Activated CD4-positive, alpha-beta T cell treated with anti-CD3 and anti-CD28 coated beads for 1 hour (primary cell): ENCODE measurements around the gene ELMO2.

Experiments
- DNase-seq: peaks from one replicate; pipeline ENCODE4 v3.0.0-alpha.2; 2020

ELMO2 gene

GRCh38 chr20:46349742-46350056, 56.7 kb downstream of the ELMO2 start:
- no peak for DNase-seq

GRCh38 chr20:46349035-46349741, 57.2 kb downstream of the ELMO2 start:
- peak; percentile 21 for DNase-seq

- no peak for DNase-seq
Observed at GRCh38 chr20:46347841-46348803, 58.3 kb downstream of the ELMO2 start.

- DNase-seq: no peak
Observed at GRCh38 chr20:46346770-46347169, 59.6 kb downstream of the ELMO2 start.

GRCh38 chr20:46344488-46345162, 61.8 kb downstream of the ELMO2 start:
- DNase-seq: no peak

- DNase-seq: no peak
Observed at GRCh38 chr20:46343975-46344357, 62.4 kb downstream of the ELMO2 start.

- no peak for DNase-seq
Observed at GRCh38 chr20:46343348-46343974, 63.0 kb downstream of the ELMO2 start.

- DNase-seq: no peak
Observed at GRCh38 chr20:46342451-46343347, 63.7 kb downstream of the ELMO2 start.

- no peak for DNase-seq
Observed at GRCh38 chr20:46342010-46342378, 64.4 kb downstream of the ELMO2 start.

GRCh38 chr20:46341074-46342009, 65.1 kb downstream of the ELMO2 start:
- DNase-seq: no peak

- DNase-seq: no peak
Observed at GRCh38 chr20:46339037-46339436, 67.4 kb downstream of the ELMO2 start.

GRCh38 chr20:46336735-46337134, 69.7 kb downstream of the ELMO2 start:
- DNase-seq: no peak

- DNase-seq: no peak
Observed at GRCh38 chr20:46334303-46334904, 72.0 kb downstream of the ELMO2 start.

- DNase-seq: no peak
Observed at GRCh38 chr20:46333161-46333991, 73.0 kb downstream of the ELMO2 start.

GRCh38 chr20:46332373-46333160, 73.8 kb downstream of the ELMO2 start:
- no peak for DNase-seq

GRCh38 chr20:46331611-46332361, 74.6 kb downstream of the ELMO2 start:
- DNase-seq: no peak

GRCh38 chr20:46330831-46331371, 75.5 kb downstream of the ELMO2 start:
- DNase-seq: no peak
